GM12878 (cell line): ENCODE measurements around the gene SCNN1B. TPM values are rescaled to one million over a fixed set of nuclear protein-coding genes. Genes with fewer than 3 reads are reported as not detected.

Experiments used
- ATAC-seq: fragments of 200-7000 bp; cut with Tn5 transposase; 3 replicates; pipeline ENCODE4 v1.9.1; 2020; ENCODE audit warnings: mild to moderate bottlenecking, moderate library complexity
- BruUV-seq: library from RNA; stranded (reverse); fragments of 400-500 nt; replicated peaks from 2 replicates; lab custom pipeline; 2021; lab: Mats Ljungman, UMichigan
- CTCF ChIA-PET: fragments of 300-600 bp; sonication (Branson Sonifier 250); formaldehyde crosslinking; extraction: SDS; loops from one replicate; lab custom pipeline; 2021; ENCODE audit warnings: inconsistent platforms; lab: Yijun Ruan, JAX
- POLR2A ChIA-PET: fragments of 350-600 bp; formaldehyde crosslinking; extraction: SDS; loops from one replicate; lab custom pipeline; 2021; ENCODE audit warnings: inconsistent platforms; lab: Charles Lee
- RAD21 ChIA-PET: fragments of 300-600 bp; sonication (Branson Sonifier 250); formaldehyde crosslinking; loops from one replicate; lab custom pipeline; 2023; ENCODE audit warnings: antibody characterized with exemption; ENCODE audit not compliant: unreplicated experiment; lab: Charles Lee
- SMC1A ChIA-PET: fragments of 300-600 bp; sonication (Branson Sonifier 250); formaldehyde crosslinking; loops from one replicate; lab custom pipeline; 2023; ENCODE audit not compliant: unreplicated experiment, uncharacterized antibody; lab: Charles Lee
- DNase-seq: peaks from one replicate; pipeline ENCODE4 v3.0.0-alpha.2; 2011; ENCODE audit warnings: low read depth, low spot score
- FAIRE-seq: peaks from 3 replicates; lab custom pipeline; 2011; peaks lifted over from hg19 to GRCh38; lab: Jason Lieb, UNC
- H2AFZ ChIP-seq: 2 replicates; pipeline ENCODE4 v1.6.0; 2011; ENCODE audit warnings: low read depth, low read length, control low read depth; ENCODE audit not compliant: control insufficient read depth
- H3K27ac ChIP-seq: 2 replicates; pipeline ENCODE4 v1.5.1; 2011; ENCODE audit warnings: control low read depth; ENCODE audit not compliant: control insufficient read depth, insufficient read depth
- H3K27me3 ChIP-seq, 2 experiments: replicated peaks in 1 of 2; 2 replicates each; pipeline versions ENCODE4 v1.6.0 to v1.6.1; 2011; ENCODE audit warnings: low read length in 1 of 2; ENCODE audit not compliant: control insufficient read depth in 2 of 2, insufficient read depth in 2 of 2
- H3K36me3 ChIP-seq, 2 experiments: 2 replicates each; pipeline ENCODE4 v1.5.1; 2011; ENCODE audit warnings: low read length in 1 of 2; ENCODE audit not compliant: control insufficient read depth in 2 of 2, insufficient read depth in 2 of 2
- H3K4me1 ChIP-seq: 2 replicates; pipeline ENCODE4 v1.6.1; 2011; ENCODE audit warnings: mild to moderate bottlenecking, low read length, moderate library complexity, mixed read lengths; ENCODE audit not compliant: control insufficient read depth, insufficient read depth
- H3K4me2 ChIP-seq: 2 replicates; pipeline ENCODE4 v1.6.0; 2011; ENCODE audit warnings: control low read depth; ENCODE audit not compliant: control insufficient read depth, insufficient read depth
- H3K4me3 ChIP-seq: fragments of 200-600 bp; sonication (generic); 2 replicates; pipeline ENCODE4 v1.5.1; 2016
- H3K79me2 ChIP-seq: 2 replicates; pipeline ENCODE4 v1.6.0; 2011; ENCODE audit warnings: low read length; ENCODE audit not compliant: control insufficient read depth, insufficient read depth
- H3K9ac ChIP-seq: 2 replicates; pipeline ENCODE4 v1.8.0; 2011; ENCODE audit warnings: low read length, control low read depth, mixed read lengths; ENCODE audit not compliant: control insufficient read depth, insufficient read depth
- H3K9me3 ChIP-seq: replicated peaks from 3 replicates; pipeline ENCODE4 v1.5.1; 2011; ENCODE audit warnings: mild to moderate bottlenecking, low read length; ENCODE audit not compliant: control insufficient read depth, insufficient read depth
- H4K20me1 ChIP-seq: 2 replicates; pipeline ENCODE4 v1.6.0; 2011; ENCODE audit not compliant: control insufficient read depth, insufficient read depth
- BMI1 ChIP-seq: fragments of 450-650 bp; IDR thresholded peaks from 2 replicates; pipeline ENCODE4 v1.6.1; 2016; ENCODE audit warnings: mild to moderate bottlenecking, moderate library complexity, borderline replicate concordance
- CEBPZ ChIP-seq: fragments of 150-350 bp; IDR thresholded peaks from 2 replicates; pipeline ENCODE4 v1.6.1; 2016; ENCODE audit warnings: low read depth, low read length
- KLF5 ChIP-seq: fragments of 450-650 bp; IDR thresholded peaks from 2 replicates; pipeline ENCODE4 v1.6.1; 2014; ENCODE audit warnings: mild to moderate bottlenecking; ENCODE audit not compliant: partially characterized antibody
- PBX3 ChIP-seq: IDR thresholded peaks from 2 replicates; pipeline ENCODE4 v1.6.1; 2011; ENCODE audit warnings: mild to moderate bottlenecking, low read depth, low read length, moderate library complexity; ENCODE audit not compliant: insufficient replicate concordance
- SKIL ChIP-seq: fragments of 450-650 bp; IDR thresholded peaks from 2 replicates; pipeline ENCODE4 v1.6.1; 2017; ENCODE audit warnings: mild to moderate bottlenecking, low read depth, inconsistent platforms; ENCODE audit not compliant: poor library complexity, severe bottlenecking
- SMAD1 ChIP-seq: fragments of 450-650 bp; IDR thresholded peaks from 2 replicates; pipeline ENCODE4 v1.6.1; 2018; ENCODE audit warnings: mild to moderate bottlenecking, low read depth; ENCODE audit not compliant: partially characterized antibody
- WGBS: methylation state at CpG from one replicate; pipeline ENCODE4 v1.1.6; 2016; ENCODE audit warnings: low lambda C conversion rate; ENCODE audit not compliant: insufficient replicate concordance, insufficient coverage; ENCODE audit errors: missing lambda C conversion rate; 5-methylcytosine and 5-hydroxymethylcytosine counted together
- in situ Hi-C: fragments of 300-500 bp; cut with MboI; formaldehyde crosslinking; loops from 9 replicates; pipeline ENCODE4 v1.14.3; 2018; ENCODE audit warnings: mixed read lengths
- intact Hi-C: fragments of 100-400 bp; cut with micrococcal nuclease; formaldehyde crosslinking; loops from one replicate; pipeline ENCODE4 v1.14.2; 2022; ENCODE audit not compliant: unreplicated experiment
- polyA plus RNA-seq, 11 experiments: library from polyadenylated mRNA; depleted of rRNA in 4 of 11; unstranded in 6 of 11; stranded (reverse) in 5 of 11; fragments of >200 nt; fragmentation: Nextera tagmentation in 4 of 11; fragmentation: Illumina TruSeq in 1 of 11; extraction: Ambion mirVana in 4 of 11; extraction: Trizol in 1 of 11; gene quantifications; 1 replicate in 1 of 11; 2 replicates in 10 of 11; pipeline versions ENCODE4 v1.2.1 to v1.2.3, GENCODE V29; 2011 to 2016; ENCODE audit warnings: inconsistent platforms in 2 of 11, missing spikeins in 2 of 11, low read depth in 1 of 11
- total RNA-seq, 4 experiments: library from RNA; depleted of rRNA in 3 of 4; stranded (reverse); fragments of >200 nt in 3 of 4; fragmentation: Illumina TruSeq in 1 of 4; extraction: Trizol in 1 of 4; gene quantifications; 2 replicates each; pipeline versions ENCODE4 v1.2.1 to v1.2.3, GENCODE V29; 2013 to 2021

The SCNN1B gene
- total and polyA plus RNA-seq, 10 of the 15 experiments (the other 5 are each of a cell fraction or from before 2014, with no cell fraction given), result 0.28 to 1.5 (median 0.64) TPM

GRCh38 chr16:23320693-23321092, 18.6 kb downstream of the SCNN1B start:
- DNase-seq (no peak), ATAC-seq (no peak), FAIRE-seq (no peak)
- Histone ChIP-seq H3K9ac (no peak overlapping the region), H3K4me2 (no peak overlapping the region), H3K4me3 (no peak overlapping the region), H3K79me2 (no peaks in the 10 kb centered on the region), H3K4me1 (peaks cover 22% of the 10 kb centered on the region), H2AFZ (no peak overlapping the region), H3K27ac (no peak overlapping the region), H3K36me3 (no peaks in the 10 kb centered on the region), H3K9me3 (no peaks in the 10 kb centered on the region; the same call in 2 of the 3 replicates), H4K20me1 (no peaks in the 10 kb centered on the region), H3K27me3 (no peaks in the 10 kb centered on the region)
- ChIA-PET SMC1A (interaction anchor here (1.1 to 9.4 kb wide), 4 partner anchors 16 to 116 kb away, joined by 3 to 118 read pairs (median 4); no protein-coding TSS in a partner anchor), RAD21 (no interaction called here), CTCF (no interaction called here), POLR2A (no interaction called here)
- in situ Hi-C loops (no loop called here), intact Hi-C loops (no loop called here)
- WGBS, result 80% methylated on average over 7 of the region's 7 CpGs
- no TSS peak for BruUV-seq
- TF ChIP-seq CEBPZ, result no peak
- no peak for TF ChIP-seq SMAD1
- TF ChIP-seq PBX3, result no peak
- no peak for TF ChIP-seq BMI1
- no peak for TF ChIP-seq KLF5
- TF ChIP-seq SKIL, result no peak
